Measurements from ENCODE around the gene MACROD1.

- TF ChIP-seq POLR2A (IDR thresholded peaks at IDR 0.05) (peak in 3 of 4 donors; percentile 61 to 77 (median 70)), CTCF (IDR thresholded peaks at IDR 0.05) (peak in 2 of 6 experiments; percentile 4 to 29)
These were observed 15.8 kb upstream of the MACROD1 start for GRCh38 chr11:64181506-64182411.
